NCI-H187 (cell line): ENCODE measurements around the gene ERF.

Source experiments
- DNase-seq, 2 experiments: peaks; one replicate each; lab custom pipeline; 2025; lab: John Stamatoyannopoulos, UW

Gene ERF

GRCh38 chr19:42254850-42255765 is at the start of gene ERF:
TSS of gene ERF (minus strand) at chr19:42255128. CDS start at chr19:42254999, 129 bp downstream.
- peak; percentile 61 to 91 for DNase-seq

- DNase-seq = no peak
Observed at GRCh38 chr19:42303876-42304275, 48.9 kb upstream of the ERF start.

GRCh38 chr19:42303101-42303464 is 48.2 kb upstream of the ERF start:
- DNase-seq = no peak

- DNase-seq = peak in 1 of 2 experiments; percentile 72
Observed at GRCh38 chr19:42301646-42302203, 46.8 kb upstream of the ERF start, which contains the start of gene PRR19. TSS of gene PRR19 (plus strand) at chr19:42302132. CDS start at chr19:42309585, 7,453 bp downstream.

- no peak for DNase-seq
Observed at GRCh38 chr19:42297039-42297438, 42.1 kb upstream of the ERF start.

GRCh38 chr19:42295831-42296525 is 41.0 kb upstream of the ERF start:
- peak; percentile 50 to 77 for DNase-seq

GRCh38 chr19:42295342-42295741 is 40.4 kb upstream of the ERF start:
- DNase-seq = no peak

GRCh38 chr19:42294471-42295137 is 39.7 kb upstream of the ERF start:
- no peak for DNase-seq

- no peak for DNase-seq
Observed at GRCh38 chr19:42293948-42294347, 39.0 kb upstream of the ERF start.

- no peak for DNase-seq
Observed at GRCh38 chr19:42293540-42293939, 38.6 kb upstream of the ERF start.

GRCh38 chr19:42292963-42293362 is 38.0 kb upstream of the ERF start:
- no peak for DNase-seq

GRCh38 chr19:42292042-42292960 is 37.4 kb upstream of the ERF start:
- DNase-seq = no peak

- no peak for DNase-seq
Observed at GRCh38 chr19:42291435-42291810, 36.5 kb upstream of the ERF start.

- DNase-seq = no peak
Observed at GRCh38 chr19:42290523-42291434, 35.9 kb upstream of the ERF start.

- no peak for DNase-seq
Observed at GRCh38 chr19:42290136-42290522, 35.2 kb upstream of the ERF start.

- no peak for DNase-seq
Observed at GRCh38 chr19:42289556-42290041, 34.7 kb upstream of the ERF start.

GRCh38 chr19:42288881-42289555 is 34.1 kb upstream of the ERF start:
- DNase-seq = no peak

GRCh38 chr19:42288387-42288786 is 33.5 kb upstream of the ERF start:
- DNase-seq = no peak

GRCh38 chr19:42287827-42288107 is 32.8 kb upstream of the ERF start:
- no peak for DNase-seq
